ENCODE results near the gene CTIF.

Gene CTIF

GRCh38 chr18:48689548-48689947, 150.7 kb downstream of the CTIF start:
- no peak for DNase-seq

- DNase-seq: no peak
These were observed 151.7 kb downstream of the CTIF start for GRCh38 chr18:48690494-48690893.

GRCh38 chr18:48693006-48693405, 154.2 kb downstream of the CTIF start:
- DNase-seq: no peak

- DNase-seq: no peak
These were observed 154.9 kb downstream of the CTIF start for GRCh38 chr18:48693625-48694262.

- DNase-seq: no peak
These were observed 155.5 kb downstream of the CTIF start for GRCh38 chr18:48694295-48694694.

GRCh38 chr18:48695671-48696070, 156.8 kb downstream of the CTIF start:
- no peak for DNase-seq

GRCh38 chr18:48696218-48696617, 157.4 kb downstream of the CTIF start:
- no peak for DNase-seq

- DNase-seq: no peak
These were observed 158.6 kb downstream of the CTIF start for GRCh38 chr18:48697441-48697840.

- no peak for DNase-seq
These were observed 159.9 kb downstream of the CTIF start for GRCh38 chr18:48698707-48699106.

GRCh38 chr18:48699761-48700160, 160.9 kb downstream of the CTIF start:
- no peak for DNase-seq

GRCh38 chr18:48700446-48700845, 161.6 kb downstream of the CTIF start:
- DNase-seq: no peak

- DNase-seq: no peak
These were observed 163.7 kb downstream of the CTIF start for GRCh38 chr18:48702346-48703027.

- DNase-seq: no peak
These were observed 164.2 kb downstream of the CTIF start for GRCh38 chr18:48703028-48703386.

GRCh38 chr18:48703418-48703817, 164.6 kb downstream of the CTIF start:
- no peak for DNase-seq

GRCh38 chr18:48705043-48705442, 166.2 kb downstream of the CTIF start:
- no peak for DNase-seq

- DNase-seq: no peak
These were observed 166.7 kb downstream of the CTIF start for GRCh38 chr18:48705531-48705930.

GRCh38 chr18:48706731-48707130, 167.9 kb downstream of the CTIF start:
- no peak for DNase-seq

GRCh38 chr18:48707636-48708296, 168.9 kb downstream of the CTIF start:
- DNase-seq: no peak

GRCh38 chr18:48708807-48709206, 170.0 kb downstream of the CTIF start:
- DNase-seq: no peak

GRCh38 chr18:48709371-48710062, 170.7 kb downstream of the CTIF start:
- DNase-seq: no peak

- no peak for DNase-seq
These were observed 173.0 kb downstream of the CTIF start for GRCh38 chr18:48711651-48712486.

GRCh38 chr18:48713309-48713708, 174.5 kb downstream of the CTIF start:
- no peak for DNase-seq

- DNase-seq: no peak
These were observed 176.0 kb downstream of the CTIF start for GRCh38 chr18:48714873-48715272.
